ENCODE data around the gene TDRD7.

Gene TDRD7

GRCh38 chr9:97519441-97519970 is 107.6 kb downstream of the TDRD7 start:
- no peak overlapping the region for H3K9ac ChIP-seq (ENCODE audit: low read length)
- no peaks in the 10 kb centered on the region for H3K27me3 ChIP-seq (ENCODE audit: insufficient read depth, low read length)
- no peak overlapping the region for H2AFZ ChIP-seq (ENCODE audit: low read length)
- no peaks in the 10 kb centered on the region for H3K79me2 ChIP-seq (ENCODE audit: insufficient read depth, low read length)
- H3F3A ChIP-seq (ENCODE audit: insufficient read depth, low read length), result no peaks in the 10 kb centered on the region
- H3K4me2 ChIP-seq (ENCODE audit: low read length), result no peak overlapping the region
- no peaks in the 10 kb centered on the region for H4K20me1 ChIP-seq (ENCODE audit: insufficient read depth, low read length)
- H3K4me1 ChIP-seq (ENCODE audit: insufficient read depth, low read length, severe bottlenecking), result no peaks in the 10 kb centered on the region
- TF ChIP-seq EZH2 (IDR thresholded peaks at IDR 0.05; ENCODE audit: borderline replicate concordance, low read length), result no peak
- no peak for TF ChIP-seq CTCF (IDR thresholded peaks at IDR 0.05; ENCODE audit: low read length)
- H3K4me3 ChIP-seq (ENCODE audit: low read depth, low read length, poor library complexity, severe bottlenecking), result no peak overlapping the region
- H3K27ac ChIP-seq (ENCODE audit: low read depth, low read length, poor library complexity, severe bottlenecking), result no peak overlapping the region
- H3K9me3 ChIP-seq (ENCODE audit: low read length), result no peaks in the 10 kb centered on the region
- no peaks in the 10 kb centered on the region for H3K36me3 ChIP-seq (ENCODE audit: insufficient read depth, low read length)
- H3K9me2 ChIP-seq (ENCODE audit: low read depth, low read length), result no peaks in the 10 kb centered on the region

- H3K4me3 ChIP-seq (ENCODE audit: low read depth, low read length, poor library complexity, severe bottlenecking), result no peak overlapping the region
- no peak overlapping the region for H3K27ac ChIP-seq (ENCODE audit: low read depth, low read length, poor library complexity, severe bottlenecking)
- H3K4me2 ChIP-seq (ENCODE audit: low read length), result no peak overlapping the region
- no peaks in the 10 kb centered on the region for H3K79me2 ChIP-seq (ENCODE audit: insufficient read depth, low read length)
- H2AFZ ChIP-seq (ENCODE audit: low read length), result no peak overlapping the region
- TF ChIP-seq EZH2 (IDR thresholded peaks at IDR 0.05; ENCODE audit: borderline replicate concordance, low read length) (no peak), CTCF (IDR thresholded peaks at IDR 0.05; ENCODE audit: low read length) (no peak)
- no peaks in the 10 kb centered on the region for H4K20me1 ChIP-seq (ENCODE audit: insufficient read depth, low read length)
- H3K9me3 ChIP-seq (ENCODE audit: low read length), result no peaks in the 10 kb centered on the region
- H3K9ac ChIP-seq (ENCODE audit: low read length), result no peak overlapping the region
- no peaks in the 10 kb centered on the region for H3K4me1 ChIP-seq (ENCODE audit: insufficient read depth, low read length, severe bottlenecking)
- no peaks in the 10 kb centered on the region for H3F3A ChIP-seq (ENCODE audit: insufficient read depth, low read length)
- H3K36me3 ChIP-seq (ENCODE audit: insufficient read depth, low read length), result no peaks in the 10 kb centered on the region
- no peaks in the 10 kb centered on the region for H3K27me3 ChIP-seq (ENCODE audit: insufficient read depth, low read length)
- H3K9me2 ChIP-seq (ENCODE audit: low read depth, low read length), result no peaks in the 10 kb centered on the region
These were observed 109.9 kb downstream of the TDRD7 start for GRCh38 chr9:97521576-97522333.

GRCh38 chr9:97524424-97524823 is 112.5 kb downstream of the TDRD7 start:
- no peaks in the 10 kb centered on the region for H3K9me3 ChIP-seq (ENCODE audit: low read length)
- H3K4me1 ChIP-seq (ENCODE audit: insufficient read depth, low read length, severe bottlenecking), result no peaks in the 10 kb centered on the region
- H3K9me2 ChIP-seq (ENCODE audit: low read depth, low read length), result no peaks in the 10 kb centered on the region
- no peak overlapping the region for H3K27ac ChIP-seq (ENCODE audit: low read depth, low read length, poor library complexity, severe bottlenecking)
- H3F3A ChIP-seq (ENCODE audit: insufficient read depth, low read length), result no peaks in the 10 kb centered on the region
- no peak overlapping the region for H3K4me3 ChIP-seq (ENCODE audit: low read depth, low read length, poor library complexity, severe bottlenecking)
- no peak overlapping the region for H3K4me2 ChIP-seq (ENCODE audit: low read length)
- no peak for TF ChIP-seq EZH2 (IDR thresholded peaks at IDR 0.05; ENCODE audit: borderline replicate concordance, low read length)
- TF ChIP-seq CTCF (IDR thresholded peaks at IDR 0.05; ENCODE audit: low read length), result no peak
- no peaks in the 10 kb centered on the region for H3K27me3 ChIP-seq (ENCODE audit: insufficient read depth, low read length)
- H3K79me2 ChIP-seq (ENCODE audit: insufficient read depth, low read length), result no peaks in the 10 kb centered on the region
- H2AFZ ChIP-seq (ENCODE audit: low read length), result no peak overlapping the region
- H3K36me3 ChIP-seq (ENCODE audit: insufficient read depth, low read length), result no peaks in the 10 kb centered on the region
- no peaks in the 10 kb centered on the region for H4K20me1 ChIP-seq (ENCODE audit: insufficient read depth, low read length)
- no peak overlapping the region for H3K9ac ChIP-seq (ENCODE audit: low read length)

All from OCI-LY1 (cell line).